WI38 (cell line): ENCODE data around the gene NINL.

ENCODE experiments used
- H3K4me3 ChIP-seq: 2 replicates; pipeline ENCODE4 v1.5.1; 2011; ENCODE audit warnings: low read depth, mild to moderate bottlenecking, control low read depth, low read length
- TF ChIP-seq, protein P1 (sequence below): IDR thresholded peaks from 2 replicates; pipeline ENCODE4 v1.5.1; 2012; ENCODE audit warnings: low read depth, mild to moderate bottlenecking, control low read depth, low read length

The NINL gene

DNA sequence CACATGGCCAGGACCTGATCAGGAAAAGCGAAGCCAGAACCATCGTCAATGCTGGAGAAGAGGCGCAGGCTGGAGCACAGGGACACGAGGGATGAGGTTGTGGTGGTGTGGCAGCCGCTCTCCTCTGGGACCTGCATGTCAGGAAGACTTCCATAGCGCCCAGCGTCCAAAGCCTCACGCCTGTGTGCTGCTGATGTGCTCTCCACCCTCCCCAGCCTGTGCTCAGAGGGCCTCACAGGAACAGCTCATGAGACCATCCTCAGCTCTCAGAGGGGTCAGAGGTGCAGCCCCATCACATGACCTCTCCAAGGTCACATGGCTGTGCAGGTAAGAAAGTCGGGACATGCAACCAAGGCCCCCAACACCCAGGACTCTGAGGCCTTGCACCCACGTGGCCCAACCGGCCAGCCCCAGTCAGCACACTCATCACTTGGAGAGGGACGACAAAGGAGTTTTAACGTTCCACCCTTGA lies 84.4 kb downstream of the NINL start:
- TF ChIP-seq, protein P1, sequence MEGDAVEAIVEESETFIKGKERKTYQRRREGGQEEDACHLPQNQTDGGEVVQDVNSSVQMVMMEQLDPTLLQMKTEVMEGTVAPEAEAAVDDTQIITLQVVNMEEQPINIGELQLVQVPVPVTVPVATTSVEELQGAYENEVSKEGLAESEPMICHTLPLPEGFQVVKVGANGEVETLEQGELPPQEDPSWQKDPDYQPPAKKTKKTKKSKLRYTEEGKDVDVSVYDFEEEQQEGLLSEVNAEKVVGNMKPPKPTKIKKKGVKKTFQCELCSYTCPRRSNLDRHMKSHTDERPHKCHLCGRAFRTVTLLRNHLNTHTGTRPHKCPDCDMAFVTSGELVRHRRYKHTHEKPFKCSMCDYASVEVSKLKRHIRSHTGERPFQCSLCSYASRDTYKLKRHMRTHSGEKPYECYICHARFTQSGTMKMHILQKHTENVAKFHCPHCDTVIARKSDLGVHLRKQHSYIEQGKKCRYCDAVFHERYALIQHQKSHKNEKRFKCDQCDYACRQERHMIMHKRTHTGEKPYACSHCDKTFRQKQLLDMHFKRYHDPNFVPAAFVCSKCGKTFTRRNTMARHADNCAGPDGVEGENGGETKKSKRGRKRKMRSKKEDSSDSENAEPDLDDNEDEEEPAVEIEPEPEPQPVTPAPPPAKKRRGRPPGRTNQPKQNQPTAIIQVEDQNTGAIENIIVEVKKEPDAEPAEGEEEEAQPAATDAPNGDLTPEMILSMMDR: no peak
- H3K4me3 ChIP-seq: no peak overlapping the region

DNA sequence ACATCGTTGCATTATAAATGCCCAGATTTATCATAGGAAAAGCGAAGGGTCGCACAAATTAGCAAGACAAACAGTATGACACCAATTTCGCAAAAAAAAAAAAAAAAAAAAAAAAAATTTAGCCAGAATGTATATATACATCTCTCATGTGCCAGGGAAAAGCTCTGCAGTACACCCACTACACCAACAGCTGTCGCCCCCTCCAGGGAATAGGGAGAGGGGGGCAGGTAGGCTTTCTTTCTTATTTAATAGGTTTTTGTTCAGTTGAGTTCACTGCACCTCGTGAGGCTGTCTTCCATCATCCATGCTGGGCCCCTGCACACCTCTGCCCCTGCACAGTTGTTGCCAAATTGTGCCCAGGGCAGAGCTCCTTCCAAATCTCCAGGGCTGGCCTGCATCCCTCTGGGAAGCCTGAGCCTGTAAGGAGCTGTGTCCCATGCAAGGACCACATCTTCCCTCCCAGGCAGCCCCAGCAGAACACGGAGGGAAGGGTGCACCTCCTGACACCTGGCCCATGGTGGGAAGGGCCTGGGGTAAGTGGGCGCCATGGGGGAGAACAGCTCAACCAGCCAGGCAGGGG lies 85.4 kb downstream of the NINL start:
- TF ChIP-seq, protein P1: no peak
- H3K4me3 ChIP-seq: no peak overlapping the region

DNA sequence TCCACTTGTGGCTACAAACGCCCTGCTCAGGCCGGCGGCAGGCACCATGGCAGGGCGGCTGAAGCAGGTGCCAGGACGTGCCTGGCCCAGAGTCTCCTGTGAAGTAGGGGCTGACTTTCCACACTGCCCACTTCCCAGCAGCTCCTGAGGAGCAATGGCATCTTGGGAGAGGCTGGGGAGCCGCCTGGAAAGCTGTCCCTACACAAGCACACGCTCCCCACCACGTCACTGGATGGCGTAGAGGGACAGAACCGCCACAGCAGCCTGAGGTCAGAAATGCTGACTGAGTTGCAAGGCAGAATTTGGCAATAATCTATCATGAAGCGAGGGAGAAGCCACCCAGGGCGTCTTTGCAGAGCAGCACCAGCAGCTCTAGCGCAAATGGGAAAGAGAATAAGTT lies 86.3 kb downstream of the NINL start:
- H3K4me3 ChIP-seq: no peak overlapping the region
- TF ChIP-seq, protein P1: no peak

DNA sequence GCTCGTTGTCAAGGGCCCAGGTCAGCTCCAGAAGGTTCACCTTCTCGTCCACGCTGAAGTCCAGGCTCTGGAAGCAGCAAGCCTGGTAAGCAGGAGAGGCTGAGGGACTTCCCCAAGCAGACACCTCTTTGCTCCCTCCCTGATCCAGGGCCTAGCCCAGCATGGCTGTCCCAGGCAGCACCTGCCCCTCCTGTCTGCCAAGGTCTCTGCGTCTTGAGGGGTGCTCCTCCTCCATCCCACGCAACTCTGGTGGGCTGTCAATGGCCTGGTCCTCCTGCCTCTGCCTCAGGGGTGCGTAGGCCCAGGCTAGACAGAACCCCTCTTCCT lies 87.1 kb downstream of the NINL start:
- no peak overlapping the region for H3K4me3 ChIP-seq

DNA sequence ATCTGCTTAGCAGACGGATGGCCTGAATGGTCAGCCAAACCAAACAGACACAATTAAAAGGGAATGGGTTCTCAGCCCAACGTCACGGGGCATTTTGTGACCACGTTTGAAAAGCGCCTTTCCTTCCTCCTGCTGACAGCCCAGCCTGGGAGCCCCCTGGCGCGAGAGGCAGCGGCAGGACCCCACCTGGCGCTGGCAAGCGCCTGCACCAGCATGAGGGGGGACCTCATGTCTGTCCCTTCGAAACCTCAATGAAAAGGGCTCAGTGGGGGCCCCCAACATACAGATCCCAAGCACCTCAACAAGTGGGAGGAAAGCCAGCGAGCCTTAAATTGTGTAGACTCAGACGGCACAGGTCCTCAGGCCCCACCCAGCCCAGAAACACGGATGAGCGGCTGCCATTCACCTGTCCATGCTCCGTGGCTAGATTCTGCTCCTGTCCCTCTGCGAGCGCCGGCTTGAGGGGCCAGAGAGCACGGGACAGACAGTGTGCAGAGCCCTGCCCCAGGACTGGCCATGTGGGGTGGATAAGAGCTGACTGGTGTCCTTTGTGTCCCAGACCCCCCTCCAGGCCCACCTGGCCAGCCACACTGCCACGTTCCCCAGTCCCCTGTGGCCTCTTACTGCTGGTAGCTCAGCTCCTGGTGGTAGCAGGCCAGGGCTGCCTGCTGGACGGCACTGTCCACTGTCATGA lies 87.6 kb downstream of the NINL start:
- no peak overlapping the region for H3K4me3 ChIP-seq
- TF ChIP-seq, protein P1: no peak

More for the DNA sequence above, 87.1 kb downstream of the NINL start:
- TF ChIP-seq, protein P1: no peak

DNA sequence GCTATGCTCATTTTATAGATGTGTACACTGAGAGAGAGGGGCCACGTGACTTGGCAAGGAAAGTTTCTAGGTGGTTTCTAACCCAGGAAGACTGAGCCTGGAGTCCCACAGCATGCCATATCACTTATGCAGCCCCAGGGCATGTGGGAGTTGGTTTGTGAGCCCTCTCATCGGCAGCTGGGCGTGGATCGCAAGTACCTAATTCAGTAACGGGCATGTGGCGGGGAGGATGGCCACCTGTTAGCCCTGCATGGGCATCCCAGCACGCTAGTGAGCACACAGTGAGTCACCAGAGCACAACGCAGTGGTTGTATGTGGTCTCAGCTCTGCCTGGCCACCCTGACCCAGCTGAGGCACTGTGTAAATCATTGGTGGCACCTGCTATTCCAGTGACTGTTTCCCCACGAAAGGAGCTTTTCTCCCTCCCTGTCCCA lies 88.3 kb downstream of the NINL start:
- no peak overlapping the region for H3K4me3 ChIP-seq
- TF ChIP-seq, protein P1: no peak

DNA sequence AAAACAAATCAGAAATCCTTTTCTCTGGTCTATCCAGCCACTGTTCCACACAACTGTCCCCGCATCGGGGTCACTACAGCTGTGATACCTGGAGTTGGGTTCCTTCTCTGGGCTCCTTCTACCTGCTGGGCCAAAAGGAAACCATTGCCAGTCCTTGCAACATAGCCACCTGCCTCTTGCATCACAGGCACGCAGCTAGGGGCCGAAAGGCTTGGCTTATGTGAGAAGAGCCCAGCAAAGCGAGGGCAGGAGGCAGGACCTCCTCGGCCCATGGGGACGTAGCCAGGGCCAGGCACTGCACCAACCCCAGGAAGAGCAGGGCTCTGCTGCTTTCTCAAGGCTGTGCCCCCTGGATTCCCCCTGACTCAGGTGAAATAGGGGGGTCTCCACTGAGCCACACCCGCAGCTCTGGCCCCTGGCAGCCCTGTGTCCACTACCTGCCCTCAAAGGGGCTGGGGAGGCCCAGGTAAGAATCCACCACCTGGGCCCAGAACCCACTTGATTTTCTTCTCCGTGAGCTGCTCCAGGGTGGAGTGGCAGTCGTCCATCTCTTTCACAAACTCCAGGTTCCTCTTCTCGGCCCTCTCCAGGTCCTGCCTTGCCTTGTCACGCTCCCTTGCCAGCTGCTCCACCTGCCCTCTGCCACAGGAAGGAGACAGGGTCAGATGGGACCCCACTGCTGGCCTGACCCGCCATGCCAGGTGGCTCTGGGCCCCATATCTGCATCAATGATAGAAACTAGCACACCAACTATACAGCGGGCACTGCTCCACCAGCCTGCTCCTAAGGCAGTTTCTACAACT lies 89.0 kb downstream of the NINL start:
- H3K4me3 ChIP-seq: no peak overlapping the region
- TF ChIP-seq, protein P1: no peak
